Measurements from ENCODE around the gene FEN1. TPM values are rescaled to one million over a fixed set of nuclear protein-coding genes. Genes with fewer than 3 reads are reported as not detected.

The FEN1 gene
- total and polyA plus RNA-seq, 2 experiments from 2014 or later = 15.4 to 21.0 TPM

- peaks cover 9% of the 10 kb centered on the region for H3K79me2 ChIP-seq
- H3K4me3 ChIP-seq = no peak overlapping the region
- H3K36me3 ChIP-seq (replicated peaks; ENCODE audit: insufficient read depth, low read depth) = no peaks in the 10 kb centered on the region
- TF ChIP-seq EZH2phosphoT487 (IDR thresholded peaks at IDR 0.05; ENCODE audit: low read depth, severe bottlenecking, unreplicated experiment) (no peak), EZH2 (IDR thresholded peaks at IDR 0.05; ENCODE audit: borderline replicate concordance) (no peak), CTCF (IDR thresholded peaks at IDR 0.05; ENCODE audit: poor library complexity) (no peak)
- peaks cover 32% of the 10 kb centered on the region for H3K4me1 ChIP-seq (ENCODE audit: insufficient read depth)
- no peak overlapping the region for H3K4me2 ChIP-seq
- H3K27me3 ChIP-seq = no peaks in the 10 kb centered on the region
- H3K27ac ChIP-seq = no peak overlapping the region
- DNase-seq (ENCODE audit: low spot score) = no peak
- no peak overlapping the region for H2AFZ ChIP-seq
- WGBS (ENCODE audit: low lambda C conversion rate, missing lambda C conversion rate) = 43% methylated on average over 3 of the region's 3 CpGs
- no peaks in the 10 kb centered on the region for H3K9me2 ChIP-seq (replicated peaks; ENCODE audit: insufficient read depth)
- no peaks in the 10 kb centered on the region for H3K9me3 ChIP-seq (ENCODE audit: low read depth)
- H4K20me1 ChIP-seq (ENCODE audit: insufficient read depth, poor library complexity, severe bottlenecking) = no peaks in the 10 kb centered on the region
Measured at GRCh38 chr11:61747967-61748285, 44.8 kb upstream of the FEN1 start.

- TF ChIP-seq CTCF (IDR thresholded peaks at IDR 0.05; ENCODE audit: poor library complexity) (no peak), EZH2phosphoT487 (IDR thresholded peaks at IDR 0.05; ENCODE audit: low read depth, severe bottlenecking, unreplicated experiment) (no peak), EZH2 (IDR thresholded peaks at IDR 0.05; ENCODE audit: borderline replicate concordance) (no peak)
- Histone ChIP-seq H3K4me1 (ENCODE audit: insufficient read depth) (peaks cover 40% of the 10 kb centered on the region), H3K9me2 (replicated peaks; ENCODE audit: insufficient read depth) (no peaks in the 10 kb centered on the region), H3K36me3 (replicated peaks; ENCODE audit: insufficient read depth, low read depth) (no peaks in the 10 kb centered on the region), H2AFZ (no peak overlapping the region), H4K20me1 (ENCODE audit: insufficient read depth, poor library complexity, severe bottlenecking) (no peaks in the 10 kb centered on the region), H3K9me3 (ENCODE audit: low read depth) (no peaks in the 10 kb centered on the region), H3K79me2 (peaks cover 26% of the 10 kb centered on the region), H3K4me2 (peak overlapping the region; percentile 29), H3K4me3 (no peak overlapping the region), H3K27me3 (no peaks in the 10 kb centered on the region), H3K27ac (no peak overlapping the region)
- DNase-seq (ENCODE audit: low spot score) = no peak
- 39% methylated on average over 21 of the region's 21 CpGs for WGBS (ENCODE audit: low lambda C conversion rate, missing lambda C conversion rate)
Measured at GRCh38 chr11:61749591-61750217, 43.0 kb upstream of the FEN1 start.

- TF ChIP-seq EZH2phosphoT487 (IDR thresholded peaks at IDR 0.05; ENCODE audit: low read depth, severe bottlenecking, unreplicated experiment) = no peak
- no peak for TF ChIP-seq EZH2 (IDR thresholded peaks at IDR 0.05; ENCODE audit: borderline replicate concordance)
- TF ChIP-seq CTCF (IDR thresholded peaks at IDR 0.05; ENCODE audit: poor library complexity) = no peak
Measured at GRCh38 chr11:61750631-61751273, 42.0 kb upstream of the FEN1 start.

More at GRCh38 chr11:61750631-61751273, 42.0 kb upstream of the FEN1 start:
- H3K36me3 ChIP-seq (replicated peaks; ENCODE audit: insufficient read depth, low read depth) = no peaks in the 10 kb centered on the region
- DNase-seq (ENCODE audit: low spot score) = no peak
- H3K27me3 ChIP-seq = no peaks in the 10 kb centered on the region
- over 99% methylated on average over 5 of the region's 5 CpGs for WGBS (ENCODE audit: low lambda C conversion rate, missing lambda C conversion rate)
- H3K4me2 ChIP-seq = no peak overlapping the region
- no peak overlapping the region for H3K27ac ChIP-seq
- H3K4me1 ChIP-seq (ENCODE audit: insufficient read depth) = peaks cover 51% of the 10 kb centered on the region
- no peaks in the 10 kb centered on the region for H3K9me3 ChIP-seq (ENCODE audit: low read depth)
- no peak overlapping the region for H2AFZ ChIP-seq
- peaks cover 37% of the 10 kb centered on the region for H3K79me2 ChIP-seq
- no peaks in the 10 kb centered on the region for H4K20me1 ChIP-seq (ENCODE audit: insufficient read depth, poor library complexity, severe bottlenecking)
- H3K9me2 ChIP-seq (replicated peaks; ENCODE audit: insufficient read depth) = no peaks in the 10 kb centered on the region
- no peak overlapping the region for H3K4me3 ChIP-seq
